Hematopoietic multipotent progenitor cell treated with erythropoietin and hydrocortisone succinate and interleukin-3 and kit ligand, for 8 days (in vitro differentiated cells): ENCODE data around the gene HK3.

ENCODE experiments used
- DNase-seq: peaks from one replicate; pipeline ENCODE4 v3.0.0-alpha.2; 2015

The HK3 gene

GRCh38 chr5:176868126-176868525 lies 31.0 kb downstream of the HK3 start:
- DNase-seq, result no peak

- DNase-seq, result no peak
Observed at GRCh38 chr5:176866707-176867310, 32.3 kb downstream of the HK3 start.

GRCh38 chr5:176865964-176866363 lies 33.2 kb downstream of the HK3 start:
- DNase-seq, result no peak

DNA sequence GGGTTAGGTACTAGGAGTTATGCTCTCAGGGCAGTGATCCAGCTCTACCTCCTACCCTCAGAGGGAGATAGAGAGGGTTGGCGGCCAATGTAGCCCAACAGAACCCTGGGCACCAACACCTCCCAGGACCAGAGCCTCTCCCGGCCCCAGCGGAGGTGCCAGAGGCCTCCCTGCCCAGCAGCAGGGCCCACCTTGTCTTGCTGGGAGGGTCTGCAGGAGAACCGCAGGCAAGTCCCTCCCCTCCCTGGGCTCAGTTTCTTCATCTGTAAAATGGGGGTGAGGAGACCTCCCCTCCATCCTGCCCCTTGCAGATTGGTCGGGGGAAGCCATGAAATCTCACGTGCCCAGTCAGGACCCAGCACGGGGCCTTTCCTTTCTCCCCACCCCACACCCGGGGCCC lies 34.4 kb downstream of the HK3 start:
- no peak for DNase-seq

- no peak for DNase-seq
Observed at GRCh38 chr5:176863765-176864098, 35.4 kb downstream of the HK3 start.

DNA sequence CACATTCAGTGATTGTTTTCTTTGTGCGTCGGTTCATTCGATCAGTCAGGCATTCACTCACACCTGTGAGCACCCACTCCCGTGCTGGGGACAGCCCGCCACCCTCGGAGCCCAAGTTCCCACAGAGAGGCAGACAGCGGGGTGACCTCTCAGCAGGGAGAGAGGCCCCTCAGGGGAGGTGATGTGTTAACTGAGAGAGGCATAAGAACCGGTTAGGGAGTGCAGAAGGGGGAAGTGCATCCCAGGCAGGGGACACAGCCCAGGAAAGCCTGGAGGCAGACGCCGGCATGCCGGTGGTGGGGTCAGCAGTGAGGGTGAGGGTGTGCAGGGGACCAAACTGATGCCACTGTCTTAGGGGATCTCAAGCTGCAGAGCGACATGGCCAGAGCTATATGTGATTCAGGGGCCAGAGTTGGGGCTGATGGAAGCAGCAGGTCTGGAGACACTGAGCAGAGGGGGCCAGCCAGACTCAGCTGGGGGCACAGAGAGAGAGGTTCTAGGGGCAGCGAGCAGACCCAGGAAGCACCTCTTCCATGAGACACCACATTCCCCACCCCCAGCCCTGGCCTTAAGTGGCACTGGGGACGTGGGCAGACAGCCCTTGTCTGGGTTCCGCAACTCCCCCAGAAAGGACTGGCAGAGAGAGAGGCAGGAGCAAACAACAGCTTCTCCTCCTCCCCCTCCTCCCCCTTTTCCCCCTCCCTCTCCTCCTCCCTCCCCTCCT lies 35.9 kb downstream of the HK3 start:
- DNase-seq, result no peak

- no peak for DNase-seq
Observed at GRCh38 chr5:176862330-176862995, 36.7 kb downstream of the HK3 start.

DNA sequence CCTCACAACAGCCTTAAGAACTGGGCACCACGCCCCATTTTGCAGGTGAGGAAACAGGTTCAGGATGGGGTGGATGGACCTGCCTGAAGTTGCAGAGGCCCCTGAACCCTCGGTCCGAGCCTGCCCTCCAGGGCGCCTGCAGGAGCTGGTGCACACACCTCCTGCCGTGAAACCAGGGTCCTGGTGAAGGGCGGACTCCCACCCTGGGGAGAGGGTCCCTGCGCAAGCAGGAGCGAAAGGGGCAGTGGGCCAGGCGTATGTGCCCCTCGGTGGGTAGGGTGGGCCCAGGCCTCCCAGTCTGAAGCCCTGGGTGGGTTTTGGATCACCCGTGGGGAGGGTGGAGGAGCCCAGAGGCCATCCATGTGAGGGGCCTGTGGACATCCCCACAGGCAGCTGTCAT lies 37.9 kb downstream of the HK3 start:
- no peak for DNase-seq

- no peak for DNase-seq
Observed at GRCh38 chr5:176860381-176860780, 38.8 kb downstream of the HK3 start.

DNA sequence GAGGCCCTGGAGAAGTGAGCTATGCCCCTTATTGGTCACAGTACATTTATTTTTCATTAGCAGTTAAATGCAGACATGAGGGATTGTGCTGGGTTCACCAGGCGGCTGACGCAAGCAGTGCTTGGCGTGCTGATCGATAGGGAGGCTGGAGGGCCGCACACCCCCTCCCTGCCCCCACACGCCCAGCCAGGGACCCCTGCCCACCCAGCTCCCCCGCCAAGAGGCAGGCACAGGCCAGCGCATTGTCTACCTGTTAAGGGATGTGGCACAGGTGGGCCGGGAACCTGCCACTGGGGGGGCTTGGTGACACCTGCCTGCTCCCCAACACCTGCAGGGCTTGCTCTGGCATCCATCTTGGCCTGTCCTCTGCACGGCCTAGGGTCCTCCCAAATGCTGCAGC lies 39.2 kb downstream of the HK3 start:
- DNase-seq, result no peak

DNA sequence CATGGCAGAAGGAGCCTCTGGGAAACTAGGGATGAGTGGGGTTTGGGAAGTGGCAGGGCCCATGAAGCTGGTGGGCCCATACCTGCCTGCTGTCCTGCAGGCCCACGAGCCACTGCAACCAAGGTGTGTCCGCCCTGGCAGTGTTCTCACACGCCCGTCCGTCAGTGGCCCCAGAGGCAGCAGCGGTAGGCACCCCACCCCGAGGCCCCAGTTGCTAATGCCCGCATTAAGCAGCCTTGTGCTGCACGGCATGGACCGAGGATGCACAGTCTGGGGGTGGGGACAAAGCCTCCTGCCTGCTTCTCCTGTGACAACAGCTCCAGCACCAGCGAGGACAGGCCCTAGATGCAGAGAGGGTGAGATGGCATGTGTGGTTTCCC lies 41.3 kb downstream of the HK3 start:
- DNase-seq, result no peak

GRCh38 chr5:176857216-176857893 lies 41.8 kb downstream of the HK3 start:
- no peak for DNase-seq

- DNase-seq, result no peak
Observed at GRCh38 chr5:176856746-176857145, 42.4 kb downstream of the HK3 start.

- no peak for DNase-seq
Observed at GRCh38 chr5:176855598-176855997, 43.5 kb downstream of the HK3 start.

DNA sequence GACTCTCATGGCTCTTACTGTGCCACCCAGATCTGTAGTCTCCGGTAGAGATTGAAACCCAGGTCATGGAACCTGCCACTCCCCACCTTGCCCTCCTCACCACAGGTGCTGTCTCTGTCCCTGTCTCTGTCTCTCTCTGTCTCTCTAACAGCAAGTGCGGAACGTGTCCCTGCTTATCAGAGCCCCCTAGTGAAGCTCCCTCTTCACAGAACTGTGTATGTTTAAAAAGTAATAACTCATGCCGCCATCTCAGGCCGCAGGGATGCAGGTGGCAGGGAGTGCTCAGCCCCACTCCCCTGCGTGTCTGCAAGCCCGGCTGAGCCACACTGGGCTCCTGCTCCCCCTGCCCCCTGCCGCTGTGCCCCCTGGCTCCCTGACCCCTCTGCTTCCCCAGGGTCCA lies 45.0 kb downstream of the HK3 start:
- no peak for DNase-seq

GRCh38 chr5:176853151-176853778 lies 45.9 kb downstream of the HK3 start:
- DNase-seq, result no peak

GRCh38 chr5:176851871-176852658 lies 47.1 kb downstream of the HK3 start:
- DNase-seq, result no peak

- no peak for DNase-seq
Observed at GRCh38 chr5:176851380-176851779, 47.8 kb downstream of the HK3 start.

DNA sequence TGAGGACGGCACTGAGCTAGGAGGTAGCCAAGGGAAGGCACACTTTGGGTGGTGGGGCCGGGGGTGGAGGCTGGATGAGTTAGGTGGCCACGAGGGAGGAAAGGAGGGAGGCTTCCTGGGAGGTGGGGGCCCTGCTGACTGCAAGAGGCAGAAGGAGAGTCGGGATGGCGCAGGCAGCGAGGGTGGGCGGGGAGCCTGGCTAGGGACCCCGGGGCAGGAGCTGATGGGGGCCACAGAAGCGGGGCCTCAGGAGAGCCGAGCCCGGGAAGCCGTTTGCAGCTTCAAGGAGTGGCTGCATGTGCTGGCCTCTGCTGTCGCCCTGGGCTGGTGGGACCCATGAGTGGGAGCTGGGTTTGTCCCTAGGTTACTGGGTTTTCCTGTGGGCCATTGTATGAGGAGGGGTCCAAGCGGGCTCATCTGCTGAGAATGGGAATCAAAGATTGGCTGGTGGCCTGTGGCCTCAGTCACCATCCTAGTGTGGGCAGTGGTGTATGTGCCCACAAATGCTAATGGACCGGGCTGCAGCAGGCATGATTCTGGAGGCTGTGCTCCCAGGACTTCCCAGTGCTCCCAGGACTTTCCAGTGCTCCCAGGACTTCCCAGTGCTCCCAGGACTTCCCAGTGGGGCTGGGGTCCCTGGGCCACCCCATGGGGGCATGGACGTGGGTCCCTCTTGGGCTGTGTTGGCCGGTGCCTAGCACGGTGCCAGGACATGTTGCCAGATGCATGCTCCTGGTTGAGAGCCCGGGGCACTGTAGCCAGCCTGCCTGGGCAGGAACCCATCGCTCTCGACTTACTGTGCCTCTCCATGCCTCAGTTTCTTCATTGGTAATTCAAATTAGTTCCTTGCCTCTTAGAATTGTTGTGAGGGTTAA lies 48.5 kb downstream of the HK3 start:
- DNase-seq, result no peak

GRCh38 chr5:176849611-176850227 lies 49.4 kb downstream of the HK3 start:
- no peak for DNase-seq

DNA sequence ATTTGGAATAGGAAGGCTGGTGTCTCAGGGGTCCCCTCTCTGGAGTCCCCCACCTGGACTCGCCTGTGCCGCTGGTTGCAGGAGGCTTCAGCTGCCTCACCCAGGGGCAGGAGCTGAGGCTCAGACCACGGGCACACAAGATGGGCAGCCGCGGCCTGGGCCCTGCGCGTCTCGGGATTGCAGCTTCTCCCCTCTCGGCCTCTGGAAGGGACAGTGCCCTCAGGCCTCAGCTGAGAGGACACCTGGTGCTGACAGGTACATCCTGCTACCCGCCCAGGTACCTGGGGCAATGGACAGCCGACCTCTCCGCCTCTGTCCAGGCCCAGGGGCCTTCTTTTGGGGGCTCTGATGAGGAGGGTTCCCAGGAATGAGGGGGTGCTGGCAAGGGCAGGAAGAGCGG lies 50.5 kb downstream of the HK3 start:
- DNase-seq, result no peak
